WI38 (cell line): ENCODE measurements around the gene RBM7.
A peak's percentile ranks its signal among the peaks of the same experiment; 100 is the strongest.

Experiments used
- H3K4me3 ChIP-seq: 2 replicates; pipeline ENCODE4 v1.5.1; 2011; ENCODE audit warnings: low read depth, mild to moderate bottlenecking, control low read depth, low read length
- CTCF ChIP-seq: IDR thresholded peaks from 2 replicates; pipeline ENCODE4 v1.5.1; 2012; ENCODE audit warnings: low read depth, mild to moderate bottlenecking, control low read depth, low read length

RBM7 gene

GRCh38 chr11:114397349-114397982, 3.0 kb upstream of the RBM7 start:
- TF ChIP-seq CTCF: no peak
- no peak overlapping the region; the same call in 1 of the 2 replicates for H3K4me3 ChIP-seq

DNA sequence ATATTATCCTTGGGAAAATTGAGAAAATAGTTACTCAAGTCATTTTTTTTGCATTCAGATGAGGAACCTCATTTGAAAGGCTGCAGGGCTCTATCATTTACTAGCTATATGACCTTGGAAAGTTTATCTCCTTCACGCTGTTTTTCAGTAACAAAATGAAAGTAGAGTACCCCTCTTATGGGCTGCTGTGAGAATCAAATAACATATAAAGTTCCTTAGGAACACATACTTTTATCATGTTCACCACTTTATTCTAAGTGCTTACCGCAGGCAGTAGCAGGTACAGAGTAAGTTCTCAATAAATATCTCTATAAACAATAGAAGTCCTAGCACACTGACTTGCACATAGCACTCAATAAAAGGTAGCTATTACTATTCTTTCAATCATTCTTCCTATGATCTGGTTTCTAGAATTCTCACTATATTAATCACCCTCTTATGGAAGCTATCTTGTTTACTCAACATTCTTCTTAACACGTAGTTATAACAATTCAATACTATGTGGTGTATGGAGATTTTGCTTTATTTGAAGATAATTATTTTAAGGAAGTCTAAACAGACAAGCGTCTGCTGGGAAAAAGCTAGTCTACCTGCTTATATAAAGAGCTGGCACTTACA, 2.1 kb upstream of the RBM7 start:
- TF ChIP-seq CTCF: no peak
- peak overlapping the region; percentile 96 for H3K4me3 ChIP-seq

- no peak for TF ChIP-seq CTCF
- peak overlapping the region; percentile 96 for H3K4me3 ChIP-seq
These were observed 813 bp upstream of the RBM7 start for GRCh38 chr11:114399490-114400215.

DNA sequence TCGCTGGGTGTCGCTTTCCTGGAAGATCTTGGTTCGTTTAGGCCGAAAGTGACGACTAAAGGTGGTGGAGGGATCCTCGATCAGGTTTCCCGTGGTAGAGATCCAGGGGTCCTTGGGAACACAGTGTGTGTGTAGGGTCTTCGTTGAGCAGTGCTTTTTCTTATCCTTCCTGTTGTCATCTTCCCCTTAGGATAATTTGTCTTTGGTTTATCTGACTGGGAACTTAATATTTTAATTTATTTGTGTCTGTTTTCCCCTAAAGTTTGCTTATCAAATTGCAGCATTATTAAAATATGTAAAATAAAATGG, 403 bp downstream of the RBM7 start:
- peak overlapping the region; percentile 96 for H3K4me3 ChIP-seq
- no peak for TF ChIP-seq CTCF

GRCh38 chr11:114401311-114401710, 845 bp downstream of the RBM7 start:
- peak overlapping the region; percentile 96 for H3K4me3 ChIP-seq
- no peak for TF ChIP-seq CTCF

- TF ChIP-seq CTCF: no peak
- H3K4me3 ChIP-seq: no peak overlapping the region
These were observed 12.5 kb downstream of the RBM7 start for GRCh38 chr11:114412946-114413345.

GRCh38 chr11:114413958-114414357, 13.5 kb downstream of the RBM7 start:
- TF ChIP-seq CTCF: no peak
- no peak overlapping the region for H3K4me3 ChIP-seq
